Activated CD4-positive, CD25-positive, alpha-beta regulatory T cell treated with anti-CD3 and anti-CD28 coated beads, Interleukin-2, amount 50 U/mL, for 24 hours (primary cell): ENCODE results near the gene CELF2.

ENCODE experiments used
- ATAC-seq, 2 donors: fragments of 150-1000 bp; cut with Tn5 transposase; one replicate each; pipeline ENCODE4 v1.10.0; 2021; ENCODE audit warnings: mild to moderate bottlenecking in 1 of 2, moderate library complexity in 1 of 2

Gene CELF2

GRCh38 chr10:11004144-11005077 is 13.3 kb upstream of the CELF2 start:
- ATAC-seq, result no peak

DNA sequence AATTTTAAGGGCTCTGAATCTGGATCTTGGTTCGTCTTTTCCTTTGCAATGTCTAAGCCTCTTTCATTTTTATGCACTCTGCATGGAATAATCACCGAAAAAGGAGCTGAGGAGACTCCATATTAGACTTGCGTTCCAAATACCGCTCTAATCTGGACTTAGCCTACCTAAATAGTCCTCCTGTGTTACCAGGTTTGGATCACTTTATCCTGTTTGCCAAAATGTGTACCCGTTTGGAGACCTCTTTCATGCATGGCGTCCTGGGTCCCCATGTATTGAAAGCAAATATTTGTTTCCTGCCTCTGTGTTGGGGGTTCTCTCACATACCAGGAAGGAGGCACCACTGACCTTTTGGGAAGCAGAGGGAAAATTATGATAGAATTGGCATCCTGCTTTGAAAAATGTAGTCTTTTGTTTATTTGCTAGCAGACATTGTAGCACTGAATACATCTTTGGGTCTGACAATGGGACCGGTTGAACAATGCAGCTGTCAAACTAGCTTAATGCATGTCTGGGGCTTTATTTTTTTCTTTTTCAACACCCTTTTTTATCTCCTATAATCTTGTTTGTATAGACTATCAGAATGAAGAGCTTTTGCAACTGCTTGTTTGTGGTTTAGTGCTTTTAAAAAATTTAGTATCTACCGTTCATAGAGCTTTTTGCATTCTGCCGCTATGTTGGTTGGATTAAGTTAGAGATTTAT is 11.8 kb upstream of the CELF2 start:
- ATAC-seq, result no peak

DNA sequence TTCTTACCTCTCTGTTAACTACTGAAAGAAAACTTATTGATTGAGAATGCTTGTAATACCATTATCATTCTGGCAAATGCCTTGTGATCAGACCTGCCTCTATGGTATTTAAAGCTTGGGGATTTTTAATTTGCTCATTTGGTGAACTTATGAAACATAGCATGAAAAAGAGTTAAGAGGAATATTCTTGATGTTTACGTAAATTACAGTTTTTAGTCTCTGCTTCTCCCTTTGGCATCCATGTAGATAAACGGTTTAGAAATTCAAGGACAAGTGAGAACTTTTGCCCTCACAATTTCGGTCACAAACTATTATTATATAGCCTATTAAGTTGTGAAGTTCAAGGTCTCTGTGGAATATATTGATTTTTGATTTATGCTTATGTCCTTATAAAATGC is 11.2 kb upstream of the CELF2 start:
- no peak for ATAC-seq

DNA sequence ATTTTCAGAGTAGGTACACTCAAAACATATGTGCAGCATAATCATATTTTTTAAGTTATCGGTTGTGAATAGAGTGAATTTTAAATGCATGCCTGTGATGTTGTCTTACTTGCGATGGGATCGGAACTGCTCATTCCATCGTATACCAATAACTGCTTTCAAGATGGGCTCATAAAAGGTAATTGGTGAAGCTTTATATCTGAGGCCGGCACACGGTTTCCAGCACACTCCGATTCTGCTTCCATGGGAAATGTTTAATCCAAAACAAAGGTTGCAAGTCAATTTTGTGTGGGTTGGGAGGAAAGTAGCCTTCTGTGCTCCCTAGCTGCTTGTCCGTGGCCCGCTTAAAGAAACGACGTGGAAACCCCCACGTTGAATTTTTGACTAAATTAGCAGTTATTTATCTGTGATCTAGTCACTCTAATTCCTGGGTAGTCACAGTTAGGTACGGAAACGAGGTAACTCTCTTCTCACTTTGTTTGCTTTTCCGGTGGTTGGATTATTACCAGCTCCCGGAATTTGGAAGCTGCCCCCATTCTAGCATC is 10.1 kb upstream of the CELF2 start:
- no peak for ATAC-seq

DNA sequence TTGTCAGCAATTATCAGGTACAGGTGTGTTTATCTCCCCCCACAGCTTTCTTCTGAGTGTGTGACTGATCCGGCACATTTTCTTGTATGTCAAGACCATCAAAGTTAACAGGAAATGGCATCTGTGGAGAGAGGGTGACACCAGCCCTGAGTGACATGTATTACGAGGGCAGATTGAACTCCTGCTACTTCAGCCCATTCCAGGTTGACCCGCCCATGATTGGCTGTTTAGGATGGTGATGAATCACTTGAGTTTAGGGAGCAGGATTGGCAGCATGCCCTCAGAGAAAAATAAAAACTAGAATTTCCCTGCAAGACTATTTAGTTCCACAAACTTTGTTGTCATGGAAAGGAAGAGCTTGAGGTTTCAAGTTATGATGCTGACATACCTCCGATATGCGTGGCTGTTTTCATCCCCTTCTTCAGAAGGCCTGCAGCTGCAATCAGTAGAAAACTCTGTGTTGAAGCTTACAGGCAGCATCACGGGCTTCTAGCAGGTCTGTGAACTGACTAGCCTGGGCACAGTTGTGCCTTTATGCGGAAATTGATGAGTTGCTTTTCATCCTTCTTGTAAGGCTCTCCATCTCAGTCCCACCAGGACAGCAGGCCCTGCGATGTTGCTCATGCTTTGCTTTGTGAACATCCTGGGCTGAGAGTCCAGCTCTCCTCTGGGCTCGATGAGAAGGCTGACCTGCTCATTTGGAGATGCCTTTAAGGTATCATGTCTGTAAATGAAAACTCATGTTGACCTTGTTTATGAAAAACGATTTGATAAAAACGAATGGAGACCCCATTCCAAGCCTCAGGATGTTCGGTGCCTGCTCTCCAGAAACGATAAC is 8.0 kb upstream of the CELF2 start:
- no peak for ATAC-seq

DNA sequence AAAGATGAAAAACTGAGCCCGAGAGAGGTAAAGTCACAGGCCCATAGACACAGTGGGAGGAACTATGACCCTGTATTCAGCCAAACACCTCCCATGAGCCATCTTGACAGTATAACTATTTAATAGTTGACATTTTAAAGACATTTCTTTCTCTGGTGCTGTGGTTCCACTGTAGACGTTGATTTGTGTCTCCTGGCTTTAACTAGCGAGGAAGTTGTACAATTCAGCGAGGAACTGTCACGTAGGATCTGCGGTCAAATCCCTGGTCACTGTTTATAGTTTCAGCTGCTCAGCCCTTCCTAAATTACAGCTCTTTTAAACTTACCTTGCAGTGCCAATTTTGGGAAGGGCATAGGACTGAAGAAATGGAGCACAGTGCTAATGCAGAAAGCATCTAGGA is 7.1 kb upstream of the CELF2 start:
- no peak for ATAC-seq

DNA sequence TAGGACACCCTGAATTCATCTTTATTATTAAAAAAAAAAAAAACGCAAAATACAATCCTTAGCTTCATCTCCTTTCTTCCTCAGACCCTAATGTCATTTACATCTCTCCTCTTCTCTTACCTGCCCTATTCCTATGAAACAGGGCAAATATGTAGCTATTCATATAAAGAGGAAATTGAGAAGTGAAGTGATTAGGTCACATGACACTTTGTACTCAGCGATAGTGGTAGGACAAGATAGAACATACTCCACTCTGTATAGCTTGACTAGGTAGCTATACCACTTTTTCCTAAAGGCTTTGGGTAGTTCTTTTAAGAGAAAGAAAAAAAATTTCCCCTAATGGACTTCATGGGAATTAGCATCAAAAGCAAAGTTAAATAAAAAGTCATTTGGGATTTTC is 6.2 kb upstream of the CELF2 start:
- no peak for ATAC-seq

DNA sequence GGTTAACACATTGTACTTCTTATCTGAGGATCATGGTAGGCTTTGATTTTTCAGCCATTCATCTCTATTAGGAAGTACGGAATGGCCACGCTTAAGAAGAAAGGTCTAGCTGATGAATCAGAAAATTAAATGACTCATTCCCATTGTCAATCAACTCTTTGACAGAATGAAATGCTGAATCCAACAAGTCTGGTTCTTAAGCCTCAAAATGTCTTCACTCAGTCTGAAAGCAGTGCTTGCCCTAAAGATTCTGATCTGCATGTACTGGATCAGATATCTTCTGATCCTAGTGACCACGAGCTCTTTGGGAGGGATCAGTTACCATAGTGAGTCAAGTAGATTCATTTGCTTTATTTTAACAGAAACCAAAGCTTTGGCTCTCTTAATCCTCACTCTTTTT is 5.7 kb upstream of the CELF2 start:
- ATAC-seq, result peak in 1 of 2 donors; percentile 32

DNA sequence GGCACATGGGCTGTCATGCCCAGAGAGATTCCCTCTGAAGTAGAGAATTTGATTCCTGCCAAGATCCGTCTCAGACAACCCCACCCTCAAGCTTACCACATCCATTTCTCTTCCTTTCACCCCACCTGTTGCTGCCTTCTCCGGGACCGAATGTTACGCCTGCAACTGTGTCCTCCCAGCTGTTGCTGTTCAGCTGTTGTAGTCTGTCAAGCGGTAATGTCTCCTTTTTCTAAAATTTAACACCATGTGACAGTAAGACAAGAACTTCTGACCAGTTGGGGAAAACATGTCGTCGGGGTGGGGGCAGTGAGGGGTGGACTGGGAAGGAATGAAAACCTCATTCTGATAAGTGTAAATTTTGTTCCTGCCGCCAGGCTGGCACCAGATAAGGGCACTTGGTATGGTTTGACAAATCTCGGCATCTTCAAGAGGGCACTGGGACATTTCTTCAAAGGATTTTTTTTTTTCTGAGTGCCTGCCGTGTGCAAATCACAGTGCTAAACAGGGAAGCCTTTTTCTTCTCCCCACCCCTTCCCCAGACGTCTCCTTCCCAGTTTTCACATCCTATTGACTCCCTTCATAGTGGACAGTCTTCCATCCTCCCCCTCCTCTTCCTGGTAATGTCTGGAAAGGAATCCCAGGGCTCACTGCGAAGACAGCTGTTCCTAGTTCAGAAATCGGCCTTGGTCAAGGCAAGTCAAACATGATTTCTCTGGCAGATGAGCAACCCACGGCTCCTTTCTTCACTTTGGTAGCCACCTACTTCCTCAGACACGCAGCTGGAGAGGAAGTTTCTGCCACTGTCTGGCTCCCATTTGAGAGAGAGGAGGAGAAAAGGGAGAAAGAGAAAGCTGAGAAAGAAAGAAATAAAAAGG is 5.0 kb upstream of the CELF2 start:
- no peak for ATAC-seq

GRCh38 chr10:11013836-11014235 is 3.8 kb upstream of the CELF2 start:
- no peak for ATAC-seq

- no peak for ATAC-seq
These were observed 2.8 kb upstream of the CELF2 start for GRCh38 chr10:11014671-11015445.

- ATAC-seq, result no peak
These were observed 2.2 kb upstream of the CELF2 start for GRCh38 chr10:11015446-11015934.

GRCh38 chr10:11017000-11017569 is 587 bp upstream of the CELF2 start:
- no peak for ATAC-seq

GRCh38 chr10:11018432-11018841 is 765 bp downstream of the CELF2 start:
- no peak for ATAC-seq

- ATAC-seq, result no peak
These were observed 1.4 kb downstream of the CELF2 start for GRCh38 chr10:11018855-11019631.

GRCh38 chr10:11019724-11020547 is 2.3 kb downstream of the CELF2 start:
- ATAC-seq, result no peak

GRCh38 chr10:11020548-11020942 is 2.9 kb downstream of the CELF2 start:
- ATAC-seq, result no peak

DNA sequence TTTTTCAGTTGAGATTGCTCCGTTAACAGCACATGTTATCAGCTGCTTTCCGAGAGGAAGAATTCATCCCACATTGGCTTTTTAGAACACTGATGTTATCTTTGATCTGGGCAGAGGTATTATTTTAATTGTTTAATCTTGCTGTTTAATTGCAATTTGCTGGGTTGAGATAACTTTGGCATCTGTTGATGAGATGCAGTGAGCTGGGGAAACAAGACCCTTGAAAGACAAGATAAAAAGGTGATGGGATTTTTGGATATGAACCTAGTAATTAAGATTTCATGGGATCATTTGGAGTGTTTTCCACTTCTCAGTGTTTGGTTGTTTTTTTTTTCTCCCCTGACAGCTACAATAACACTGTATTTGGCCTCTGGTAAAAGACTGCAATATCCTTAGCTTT is 4.5 kb downstream of the CELF2 start:
- ATAC-seq, result no peak
